Glutamatergic neuron (in vitro differentiated cells): ENCODE measurements around the gene PLA2G4B. TPM values are rescaled to one million over a fixed set of nuclear protein-coding genes. Genes with fewer than 3 reads are reported as not detected.

ENCODE experiments used
- DNase-seq: peaks from one replicate; pipeline ENCODE4 v3.0.0; 2022
- H3K27ac Mint-ChIP-seq: one replicate; pipeline ENCODE4 v1.8.0; 2020; ENCODE audit warnings: mild to moderate bottlenecking, mixed read lengths, inconsistent platforms; ENCODE audit not compliant: unreplicated experiment
- H3K27me3 Mint-ChIP-seq: one replicate; pipeline ENCODE4 v1.8.0; 2020; ENCODE audit warnings: mild to moderate bottlenecking, moderate library complexity, mixed read lengths, inconsistent platforms; ENCODE audit not compliant: unreplicated experiment
- H3K36me3 Mint-ChIP-seq: one replicate; pipeline ENCODE4 v1.8.0; 2020; ENCODE audit warnings: mild to moderate bottlenecking, mixed read lengths, inconsistent platforms; ENCODE audit not compliant: unreplicated experiment
- H3K4me1 Mint-ChIP-seq: one replicate; pipeline ENCODE4 v1.8.0; 2020; ENCODE audit warnings: mild to moderate bottlenecking, low read depth, mixed read lengths, inconsistent platforms; ENCODE audit not compliant: unreplicated experiment
- H3K4me3 Mint-ChIP-seq: one replicate; pipeline ENCODE4 v1.8.0; 2020; ENCODE audit warnings: mild to moderate bottlenecking, mixed read lengths, inconsistent platforms; ENCODE audit not compliant: unreplicated experiment
- H3K9me3 Mint-ChIP-seq: one replicate; pipeline ENCODE4 v1.8.0; 2020; ENCODE audit warnings: mild to moderate bottlenecking, moderate library complexity, mixed read lengths, inconsistent platforms; ENCODE audit not compliant: unreplicated experiment
- total RNA-seq: library from RNA; stranded (reverse); fragmentation: NEBNext Ultra II Directional; extraction: Animal tissue kit (Norgen Biotek cat#: 25700); gene quantifications from one replicate; pipeline ENCODE4 v1.2.1, GENCODE V29; 2021; ENCODE audit not compliant: unreplicated experiment
- TF ChIP-seq, protein P1 (sequence below): fragments of 200-600 bp; sonication (generic); IDR thresholded peaks from one replicate; pipeline ENCODE4 v1.5.0; 2021; ENCODE audit not compliant: partially characterized antibody, unreplicated experiment

Gene PLA2G4B
- total RNA-seq, 1 donor from 2014 or later = 17.9 TPM

DNA sequence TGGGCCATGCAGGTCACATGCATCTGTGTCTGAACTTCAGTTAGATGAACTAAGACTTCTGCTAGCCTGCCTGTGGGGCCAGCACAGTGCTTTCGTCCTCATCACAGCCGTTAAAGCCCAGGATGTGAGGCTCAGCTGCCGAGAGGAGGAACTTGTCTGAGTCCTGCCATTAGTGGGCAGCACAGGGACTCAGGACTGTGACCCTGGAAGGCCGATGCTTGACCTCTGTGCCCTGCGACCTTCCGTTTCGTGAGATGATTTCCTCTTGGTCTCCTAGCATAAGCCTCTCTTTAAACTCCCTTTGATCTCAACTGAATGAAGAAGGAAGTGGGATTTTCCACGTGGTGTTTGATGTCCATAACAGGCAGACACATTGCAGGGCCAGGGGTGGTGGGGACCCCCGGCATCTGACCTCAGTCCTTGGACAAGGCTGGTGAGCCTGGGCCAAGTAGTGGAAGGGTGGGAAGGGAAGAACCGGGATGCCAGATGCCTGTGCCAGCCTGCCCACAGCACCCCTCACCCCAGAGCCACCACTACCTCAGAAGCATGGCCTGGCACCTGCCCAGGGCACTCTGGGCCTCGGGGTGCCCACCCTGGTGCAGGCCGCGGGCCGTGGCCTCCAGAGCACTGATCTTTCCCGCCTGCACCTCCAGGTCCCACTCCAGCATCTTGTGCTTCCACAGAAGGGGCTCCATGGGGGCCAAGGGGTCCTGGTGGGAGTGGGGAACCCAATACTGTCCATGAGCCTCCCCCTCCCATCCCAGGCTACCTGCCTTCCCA lies 21.6 kb downstream of the PLA2G4B start:
- Mint-ChIP-seq H3K9me3 (peaks cover 4% of the 10 kb centered on the region), H3K27me3 (peaks cover 8% of the 10 kb centered on the region), H3K27ac (no peak overlapping the region), H3K4me1 (no peaks in the 10 kb centered on the region), H3K36me3 (no peaks in the 10 kb centered on the region), H3K4me3 (no peak overlapping the region)
- TF ChIP-seq, protein P1, sequence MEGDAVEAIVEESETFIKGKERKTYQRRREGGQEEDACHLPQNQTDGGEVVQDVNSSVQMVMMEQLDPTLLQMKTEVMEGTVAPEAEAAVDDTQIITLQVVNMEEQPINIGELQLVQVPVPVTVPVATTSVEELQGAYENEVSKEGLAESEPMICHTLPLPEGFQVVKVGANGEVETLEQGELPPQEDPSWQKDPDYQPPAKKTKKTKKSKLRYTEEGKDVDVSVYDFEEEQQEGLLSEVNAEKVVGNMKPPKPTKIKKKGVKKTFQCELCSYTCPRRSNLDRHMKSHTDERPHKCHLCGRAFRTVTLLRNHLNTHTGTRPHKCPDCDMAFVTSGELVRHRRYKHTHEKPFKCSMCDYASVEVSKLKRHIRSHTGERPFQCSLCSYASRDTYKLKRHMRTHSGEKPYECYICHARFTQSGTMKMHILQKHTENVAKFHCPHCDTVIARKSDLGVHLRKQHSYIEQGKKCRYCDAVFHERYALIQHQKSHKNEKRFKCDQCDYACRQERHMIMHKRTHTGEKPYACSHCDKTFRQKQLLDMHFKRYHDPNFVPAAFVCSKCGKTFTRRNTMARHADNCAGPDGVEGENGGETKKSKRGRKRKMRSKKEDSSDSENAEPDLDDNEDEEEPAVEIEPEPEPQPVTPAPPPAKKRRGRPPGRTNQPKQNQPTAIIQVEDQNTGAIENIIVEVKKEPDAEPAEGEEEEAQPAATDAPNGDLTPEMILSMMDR = no peak
- no peak for DNase-seq

DNA sequence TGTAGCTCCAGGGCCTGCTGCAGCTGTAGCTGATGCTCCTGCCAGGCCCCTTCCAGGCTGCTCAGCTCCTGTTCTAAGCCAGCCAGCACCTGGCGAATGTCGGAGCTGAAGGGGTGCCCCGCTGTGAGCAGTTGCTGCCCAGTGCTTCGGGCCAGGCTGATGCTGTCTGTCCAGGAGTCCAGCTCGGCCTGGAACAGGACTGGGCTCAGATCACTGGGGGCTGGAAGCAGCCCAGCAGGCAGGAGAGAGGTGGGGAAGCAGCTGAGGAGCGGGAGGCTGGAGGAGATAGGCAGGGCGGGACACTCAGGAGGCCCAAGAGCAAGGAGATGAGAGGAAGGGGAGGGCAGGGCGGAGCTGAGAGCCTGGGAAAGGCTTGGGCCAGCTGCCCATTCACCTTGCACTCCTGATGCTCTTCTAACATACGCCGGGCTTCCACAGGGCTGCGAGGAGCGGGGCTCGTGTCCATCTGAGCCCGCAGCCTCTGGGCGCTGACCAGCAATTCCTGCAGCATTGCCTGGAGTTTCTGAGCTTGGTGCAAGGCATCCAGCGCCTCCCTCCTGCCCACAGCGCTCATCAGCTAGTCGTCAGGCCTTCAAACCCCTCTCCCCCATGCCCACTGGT lies 23.2 kb downstream of the PLA2G4B start:
- no peak overlapping the region for H3K4me3 Mint-ChIP-seq
- peaks cover 4% of the 10 kb centered on the region for H3K9me3 Mint-ChIP-seq
- H3K27ac Mint-ChIP-seq = no peak overlapping the region
- no peaks in the 10 kb centered on the region for H3K4me1 Mint-ChIP-seq
- no peak for DNase-seq
- TF ChIP-seq, protein P1 = no peak
- no peaks in the 10 kb centered on the region for H3K36me3 Mint-ChIP-seq
- peaks cover 6% of the 10 kb centered on the region for H3K27me3 Mint-ChIP-seq

DNA sequence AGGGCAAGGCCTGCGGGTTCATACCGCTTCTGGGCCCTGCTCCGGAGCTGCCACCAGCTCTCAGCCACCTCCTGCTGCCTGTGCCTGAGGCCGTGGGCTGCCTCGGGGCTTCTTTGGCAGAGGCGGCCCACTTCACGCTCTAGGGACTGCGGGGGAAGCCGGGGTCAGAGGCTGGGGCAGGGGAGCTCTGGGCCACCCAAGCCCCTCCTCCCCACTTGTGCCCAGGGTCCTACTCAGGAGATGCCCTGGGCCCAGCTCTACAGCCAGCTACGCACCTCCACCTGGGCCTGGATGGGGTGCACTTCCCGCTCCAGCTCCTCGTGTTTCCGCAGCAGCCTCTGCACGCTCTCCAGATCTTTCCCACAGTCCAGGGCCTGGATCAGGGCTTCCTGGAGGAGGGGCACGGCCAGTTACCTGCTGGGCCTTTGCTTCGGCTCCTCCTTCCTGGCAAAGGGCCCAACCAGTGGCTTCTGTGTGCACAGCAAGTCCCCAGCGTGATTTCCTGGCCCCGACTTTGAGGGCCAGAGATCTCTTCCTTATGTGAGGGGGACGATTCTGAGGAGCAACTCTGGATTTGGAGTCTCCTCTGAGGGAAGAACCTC lies 24.0 kb downstream of the PLA2G4B start:
- no peak overlapping the region for H3K27ac Mint-ChIP-seq

DNA sequence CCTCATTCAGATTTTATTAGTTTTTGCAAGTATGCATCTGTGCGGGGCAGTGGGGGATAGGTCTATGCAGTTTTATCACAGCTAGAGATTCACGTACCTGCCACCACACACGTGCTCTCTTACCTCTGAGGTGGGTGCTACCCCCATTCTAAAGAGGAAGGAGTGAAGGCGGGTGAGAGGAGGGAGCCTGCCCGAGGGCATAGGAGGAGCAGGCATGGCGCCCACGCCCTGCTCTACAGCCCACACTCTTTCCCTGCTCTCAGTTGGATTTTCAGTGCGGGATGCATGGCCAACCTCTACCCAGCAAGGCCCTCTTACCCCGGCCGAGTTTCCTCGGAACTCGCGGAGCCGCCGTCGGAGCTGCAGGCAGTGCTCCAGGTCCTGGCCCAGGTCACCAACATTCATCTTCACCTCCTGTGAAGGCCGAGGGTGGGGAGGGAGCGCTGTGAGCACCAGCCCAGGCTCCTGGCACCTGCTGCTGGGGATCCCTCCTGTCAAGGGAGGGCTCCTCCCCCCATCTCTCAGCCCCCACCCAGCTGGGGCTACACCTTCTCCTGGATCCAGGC lies 26.9 kb downstream of the PLA2G4B start:
- Mint-ChIP-seq H3K4me1 (no peaks in the 10 kb centered on the region), H3K9me3 (peaks cover 2% of the 10 kb centered on the region), H3K27me3 (peaks cover 5% of the 10 kb centered on the region), H3K4me3 (no peak overlapping the region), H3K27ac (no peak overlapping the region), H3K36me3 (no peaks in the 10 kb centered on the region)
- DNase-seq = no peak
- TF ChIP-seq, protein P1 = no peak

More for the DNA sequence above, 24.0 kb downstream of the PLA2G4B start:
- Mint-ChIP-seq H3K36me3 (no peaks in the 10 kb centered on the region), H3K4me3 (no peak overlapping the region), H3K9me3 (peaks cover 4% of the 10 kb centered on the region), H3K4me1 (no peaks in the 10 kb centered on the region), H3K27me3 (peaks cover 6% of the 10 kb centered on the region)
- DNase-seq = no peak
- TF ChIP-seq, protein P1 = no peak
